ENCODE measurements around the gene C1orf226. TPM values are rescaled to one million over a fixed set of nuclear protein-coding genes. Genes with fewer than 3 reads are reported as not detected.

C1orf226 gene
- total and polyA plus RNA-seq, 10 of the 15 experiments (the other 5 are each of a cell fraction or from before 2014, with no cell fraction given) = not detected

GRCh38 chr1:162404550-162405160 is 23.1 kb downstream of the C1orf226 start:
- 28% methylated on average over 5 of the region's 5 CpGs for WGBS (ENCODE audit: insufficient coverage, insufficient replicate concordance, low lambda C conversion rate, missing lambda C conversion rate)
- POLR2A ChIA-PET = interaction anchor here (0.6 kb wide), 1 partner anchor 30 kb away, joined by 3 read pairs; no protein-coding TSS in a partner anchor

More at GRCh38 chr1:162404550-162405160, 23.1 kb downstream of the C1orf226 start:
- Histone ChIP-seq H3K9ac (ENCODE audit: control insufficient read depth, insufficient read depth, low read length) (no peak overlapping the region), H3K4me3 (no peak overlapping the region), H3K27me3 (replicated peaks in 1 of 2; ENCODE audit: control insufficient read depth in 2 of 2, insufficient read depth in 2 of 2, low read length in 1 of 2) (no peaks in the 10 kb centered on the region; a peak in 2 of 4 replicates), H3K27ac (ENCODE audit: control insufficient read depth, insufficient read depth) (no peak overlapping the region), H3K4me1 (ENCODE audit: control insufficient read depth, insufficient read depth, low read length) (no peaks in the 10 kb centered on the region), H3K4me2 (ENCODE audit: control insufficient read depth, insufficient read depth) (no peak overlapping the region), H3K36me3 (ENCODE audit: control insufficient read depth in 2 of 2, insufficient read depth in 2 of 2, low read length in 1 of 2) (no peaks in the 10 kb centered on the region), H3K79me2 (ENCODE audit: control insufficient read depth, insufficient read depth, low read length) (no peaks in the 10 kb centered on the region), H2AFZ (ENCODE audit: control insufficient read depth, low read depth, low read length) (no peak overlapping the region), H4K20me1 (ENCODE audit: control insufficient read depth, insufficient read depth) (no peaks in the 10 kb centered on the region), H3K9me3 (replicated peaks; ENCODE audit: control insufficient read depth, insufficient read depth, low read length) (no peaks in the 10 kb centered on the region)
- ChIA-PET RAD21 (ENCODE audit: unreplicated experiment) (no interaction called here), SMC1A (ENCODE audit: uncharacterized antibody, unreplicated experiment) (no interaction called here), CTCF (interaction anchor here (0.7 to 1.4 kb wide), 2 partner anchors 47 to 71 kb away, joined by 3 read pairs; no protein-coding TSS in a partner anchor)
- TF ChIP-seq TCF7 (IDR thresholded peaks at IDR 0.05; ENCODE audit: borderline replicate concordance) (no peak), EP300 (IDR thresholded peaks at IDR 0.05; ENCODE audit: borderline replicate concordance in 1 of 2, control insufficient read depth in 1 of 2, low read depth in 2 of 2, low read length in 2 of 2) (no peak), BCL3 (IDR thresholded peaks at IDR 0.05; ENCODE audit: borderline replicate concordance, insufficient read depth, low read depth, low read length, poor library complexity, severe bottlenecking) (no peak), USF2 (IDR thresholded peaks at IDR 0.05; ENCODE audit: borderline replicate concordance, low read depth, low read length) (no peak), MYB (IDR thresholded peaks at IDR 0.05; ENCODE audit: borderline replicate concordance, low read depth, low read length) (no peak), BCL11A (IDR thresholded peaks at IDR 0.05; ENCODE audit: low read depth, low read length) (no peak), ZBTB11 (CRISPR knock-in tag; IDR thresholded peaks at IDR 0.05) (no peak)
- in situ Hi-C loops (cut with MboI) = no loop called here
- no TSS peak for BruUV-seq (replicated peaks)
- no peak for ATAC-seq
- FAIRE-seq = no peak
- intact Hi-C loops (cut with micrococcal nuclease; ENCODE audit: unreplicated experiment) = no loop called here
- no peak for DNase-seq (ENCODE audit: low read depth, low spot score)
